Measurements from ENCODE around the gene GZMM. TPM values are rescaled to one million over a fixed set of nuclear protein-coding genes. Genes with fewer than 3 reads are reported as not detected.
"Not testable (repeated sequence)": the region's sequence is repeated elsewhere in the genome, so short reads cannot be mapped to it uniquely, and the experiment has no call there.

GZMM gene
- total and polyA plus RNA-seq, 2 donors: 28.0 to 57.1 TPM

DNA sequence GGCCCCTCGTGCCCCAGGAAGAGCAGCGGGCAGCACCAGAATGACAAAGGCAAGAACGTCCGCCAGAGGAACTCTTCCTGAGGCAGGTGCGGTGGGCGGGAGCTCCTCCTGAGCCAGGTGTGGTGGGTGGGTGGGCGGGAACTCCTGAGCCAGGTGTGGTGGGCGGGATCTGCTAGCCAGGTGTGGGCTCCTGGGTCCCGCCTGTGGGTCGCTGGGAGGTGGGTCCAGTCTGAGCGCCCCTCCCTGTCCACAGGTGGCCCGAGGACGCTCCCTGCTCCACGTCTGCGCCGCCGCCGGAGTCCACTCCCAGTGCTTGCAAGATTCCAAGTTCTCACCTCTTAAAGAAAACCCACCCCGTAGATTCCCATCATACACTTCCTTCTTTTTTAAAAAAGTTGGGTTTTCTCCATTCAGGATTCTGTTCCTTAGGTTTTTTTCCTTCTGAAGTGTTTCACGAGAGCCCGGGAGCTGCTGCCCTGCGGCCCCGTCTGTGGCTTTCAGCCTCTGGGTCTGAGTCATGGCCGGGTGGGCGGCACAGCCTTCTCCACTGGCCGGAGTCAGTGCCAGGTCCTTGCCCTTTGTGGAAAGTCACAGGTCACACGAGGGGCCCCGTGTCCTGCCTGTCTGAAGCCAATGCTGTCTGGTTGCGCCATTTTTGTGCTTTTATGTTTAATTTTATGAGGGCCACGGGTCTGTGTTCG, 38.8 kb downstream of the GZMM start:
- no peak overlapping the region for H3K4me3 ChIP-seq (ENCODE audit: low read length in 2 of 2)
- peaks cover 45 to 49% of the 10 kb centered on the region in 2 donors for H3K36me3 ChIP-seq (ENCODE audit: control insufficient read depth in 2 of 2, insufficient read depth in 2 of 2, low read length in 1 of 2)
- H3K27me3 ChIP-seq (ENCODE audit: control insufficient read depth in 2 of 2, insufficient read depth in 1 of 2, low read length in 1 of 2): peaks cover 10 to 28% of the 10 kb centered on the region in 2 donors
- no peaks in the 10 kb centered on the region for H3K9me3 ChIP-seq (ENCODE audit: control insufficient read depth in 2 of 2, insufficient read depth in 1 of 2, low read length in 1 of 2)
- H3K27ac ChIP-seq (ENCODE audit: low read depth in 1 of 2, low read length in 1 of 2): no peak overlapping the region
- 98% methylated on average over 31 of the region's 31 CpGs for WGBS
- no peaks in the 10 kb centered on the region for H3K4me1 ChIP-seq (ENCODE audit: control insufficient read depth in 2 of 2, insufficient read depth in 2 of 2, low read length in 2 of 2)
- no peak for DNase-seq (ENCODE audit: low read depth in 6 of 9, low spot score in 9 of 9)

GRCh38 chr19:583198-583967, 39.5 kb downstream of the GZMM start:
- no peak for DNase-seq (ENCODE audit: low read depth in 6 of 9, low spot score in 9 of 9)
- WGBS: 96% methylated on average over 27 of the region's 27 CpGs

DNA sequence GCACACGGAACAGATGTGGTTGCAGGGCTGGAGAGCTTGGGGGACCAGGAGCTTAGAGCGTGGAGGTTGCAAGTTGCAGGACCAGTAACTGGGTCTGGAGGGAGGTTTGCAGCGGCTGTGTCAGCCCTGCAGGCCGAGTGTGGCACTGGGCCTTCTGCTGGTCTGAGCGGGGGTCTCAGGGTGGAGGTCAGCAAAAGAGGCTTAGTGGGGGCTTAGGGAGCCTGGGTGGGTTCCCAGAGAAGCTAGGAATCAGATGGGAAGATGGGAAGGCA, 40.1 kb downstream of the GZMM start:
- 96% methylated on average over 5 of the region's 5 CpGs for WGBS
- Histone ChIP-seq H3K36me3 (ENCODE audit: control insufficient read depth in 2 of 2, insufficient read depth in 2 of 2, low read length in 1 of 2) (peaks cover 37 to 44% of the 10 kb centered on the region in 2 donors), H3K4me1 (ENCODE audit: control insufficient read depth in 2 of 2, insufficient read depth in 2 of 2, low read length in 2 of 2) (no peaks in the 10 kb centered on the region), H3K27me3 (ENCODE audit: control insufficient read depth in 2 of 2, insufficient read depth in 1 of 2, low read length in 1 of 2) (peaks cover 23 to 40% of the 10 kb centered on the region in 2 donors), H3K4me3 (ENCODE audit: low read length in 2 of 2) (no peak overlapping the region), H3K9me3 (ENCODE audit: control insufficient read depth in 2 of 2, insufficient read depth in 1 of 2, low read length in 1 of 2) (peaks cover 0 to 2% of the 10 kb centered on the region in 2 donors), H3K27ac (ENCODE audit: low read depth in 1 of 2, low read length in 1 of 2) (no peak overlapping the region)
- no peak for DNase-seq (ENCODE audit: low read depth in 6 of 9, low spot score in 9 of 9)

More at GRCh38 chr19:583198-583967, 39.5 kb downstream of the GZMM start:
- H3K27ac ChIP-seq (ENCODE audit: low read depth in 1 of 2, low read length in 1 of 2): no peak overlapping the region
- H3K27me3 ChIP-seq (ENCODE audit: control insufficient read depth in 2 of 2, insufficient read depth in 1 of 2, low read length in 1 of 2): peaks cover 18 to 35% of the 10 kb centered on the region in 2 donors
- H3K4me3 ChIP-seq (ENCODE audit: low read length in 2 of 2): no peak overlapping the region
- H3K4me1 ChIP-seq (ENCODE audit: control insufficient read depth in 2 of 2, insufficient read depth in 2 of 2, low read length in 2 of 2): no peaks in the 10 kb centered on the region
- peaks cover 39 to 45% of the 10 kb centered on the region in 2 donors for H3K36me3 ChIP-seq (ENCODE audit: control insufficient read depth in 2 of 2, insufficient read depth in 2 of 2, low read length in 1 of 2)
- H3K9me3 ChIP-seq (ENCODE audit: control insufficient read depth in 2 of 2, insufficient read depth in 1 of 2, low read length in 1 of 2): no peaks in the 10 kb centered on the region

DNA sequence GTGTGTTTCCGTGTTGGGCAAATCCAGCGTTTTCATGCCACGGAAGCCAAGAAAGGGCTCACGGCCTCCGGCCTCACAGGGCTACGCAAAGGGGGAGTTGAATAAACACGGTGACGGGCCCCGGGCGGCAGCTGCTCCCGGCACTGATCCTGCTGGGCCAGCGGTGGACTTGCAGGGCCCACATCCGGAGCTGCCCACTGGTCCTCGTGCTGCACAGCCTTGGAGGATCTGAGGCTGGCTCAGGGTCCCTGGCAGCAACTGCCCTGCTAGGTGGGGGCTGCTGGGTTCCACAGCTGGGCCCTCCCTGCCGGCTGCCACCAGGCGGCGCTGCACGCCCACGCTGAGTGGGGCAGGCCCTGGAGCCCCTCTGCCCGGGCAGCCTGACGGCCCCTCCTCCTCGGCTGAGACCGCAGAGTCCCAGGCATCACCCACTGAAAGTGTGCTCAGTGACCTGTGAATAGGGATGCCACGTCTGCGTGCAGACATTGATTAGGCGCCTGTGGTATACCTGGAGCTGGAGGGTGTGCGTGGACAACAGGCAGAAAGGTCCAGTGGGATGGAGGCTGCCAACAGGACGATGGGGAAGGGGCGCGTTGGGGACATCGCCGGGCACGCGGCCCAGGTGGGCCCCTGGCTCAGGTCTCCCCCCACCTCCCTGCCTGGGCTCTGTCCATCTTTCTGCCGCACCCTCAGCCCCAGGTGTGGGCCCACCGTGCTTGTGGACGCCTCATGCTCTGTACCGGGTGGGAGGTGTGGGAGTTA, 40.6 kb downstream of the GZMM start:
- peaks cover 0 to 4% of the 10 kb centered on the region in 2 donors for H3K9me3 ChIP-seq (ENCODE audit: control insufficient read depth in 2 of 2, insufficient read depth in 1 of 2, low read length in 1 of 2)
- H3K27me3 ChIP-seq (ENCODE audit: control insufficient read depth in 2 of 2, insufficient read depth in 1 of 2, low read length in 1 of 2): peaks cover 28 to 45% of the 10 kb centered on the region in 2 donors
- WGBS: 49% methylated on average over 38 of the region's 38 CpGs
- DNase-seq (ENCODE audit: low read depth in 6 of 9, low spot score in 9 of 9): peak in 7 of 9 donors; percentile 29 to 72 (median 50)
- peaks cover 0 to 4% of the 10 kb centered on the region in 2 donors for H3K4me1 ChIP-seq (ENCODE audit: control insufficient read depth in 2 of 2, insufficient read depth in 2 of 2, low read length in 2 of 2)
- H3K27ac ChIP-seq (ENCODE audit: low read depth in 1 of 2, low read length in 1 of 2): no peak overlapping the region
- no peak overlapping the region for H3K4me3 ChIP-seq (ENCODE audit: low read length in 2 of 2)
- peaks cover 31 to 39% of the 10 kb centered on the region in 2 donors for H3K36me3 ChIP-seq (ENCODE audit: control insufficient read depth in 2 of 2, insufficient read depth in 2 of 2, low read length in 1 of 2)

DNA sequence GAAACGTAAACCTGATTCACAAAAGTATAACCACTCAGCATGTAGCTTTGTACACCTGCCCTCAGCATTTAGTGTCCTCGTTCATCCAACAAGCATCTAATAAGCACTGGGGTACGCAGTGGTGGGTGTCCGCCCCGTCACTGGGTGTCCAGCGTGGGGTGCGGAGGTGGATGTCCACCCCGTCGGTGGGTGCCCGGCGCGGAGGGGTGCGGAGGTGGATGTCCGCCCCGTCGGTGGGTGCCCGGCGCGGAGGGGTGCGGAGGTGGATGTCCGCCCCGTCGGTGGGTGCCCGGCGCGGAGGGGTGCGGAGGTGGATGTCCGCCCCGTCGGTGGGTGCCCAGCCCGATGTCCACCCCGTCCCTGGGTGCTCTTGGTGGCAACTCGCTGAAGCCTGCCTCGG, 41.3 kb downstream of the GZMM start:
- not testable (repeated sequence) for H3K27ac ChIP-seq (ENCODE audit: low read depth in 1 of 2, low read length in 1 of 2); H3K4me1 ChIP-seq (ENCODE audit: control insufficient read depth in 2 of 2, insufficient read depth in 2 of 2, low read length in 2 of 2); H3K4me3 ChIP-seq (ENCODE audit: low read length in 2 of 2); DNase-seq (ENCODE audit: low read depth in 6 of 9, low spot score in 9 of 9); H3K9me3 ChIP-seq (ENCODE audit: control insufficient read depth in 2 of 2, insufficient read depth in 1 of 2, low read length in 1 of 2)
- 90% methylated on average over 34 of the region's 34 CpGs for WGBS
- H3K36me3 ChIP-seq (ENCODE audit: control insufficient read depth in 2 of 2, insufficient read depth in 2 of 2, low read length in 1 of 2): peaks cover 25 to 31% of the 10 kb centered on the region in 2 donors
- H3K27me3 ChIP-seq (ENCODE audit: control insufficient read depth in 2 of 2, insufficient read depth in 1 of 2, low read length in 1 of 2): peaks cover 30 to 47% of the 10 kb centered on the region in 2 donors

- Histone ChIP-seq H3K4me1 (ENCODE audit: control insufficient read depth in 2 of 2, insufficient read depth in 2 of 2, low read length in 2 of 2) (peaks cover 0 to 4% of the 10 kb centered on the region in 2 donors), H3K27ac (ENCODE audit: low read depth in 1 of 2, low read length in 1 of 2) (no peak overlapping the region), H3K9me3 (ENCODE audit: control insufficient read depth in 2 of 2, insufficient read depth in 1 of 2, low read length in 1 of 2) (peaks cover 0 to 4% of the 10 kb centered on the region in 2 donors), H3K36me3 (ENCODE audit: control insufficient read depth in 2 of 2, insufficient read depth in 2 of 2, low read length in 1 of 2) (peaks cover 20 to 27% of the 10 kb centered on the region in 2 donors), H3K27me3 (ENCODE audit: control insufficient read depth in 2 of 2, insufficient read depth in 1 of 2, low read length in 1 of 2) (peaks cover 33 to 51% of the 10 kb centered on the region in 2 donors), H3K4me3 (ENCODE audit: low read length in 2 of 2) (no peak overlapping the region)
- DNase-seq (ENCODE audit: low read depth in 6 of 9, low spot score in 9 of 9): no peak
- WGBS: 88% methylated on average over 10 of the region's 10 CpGs
Measured at GRCh38 chr19:585551-586110, 41.8 kb downstream of the GZMM start.

DNA sequence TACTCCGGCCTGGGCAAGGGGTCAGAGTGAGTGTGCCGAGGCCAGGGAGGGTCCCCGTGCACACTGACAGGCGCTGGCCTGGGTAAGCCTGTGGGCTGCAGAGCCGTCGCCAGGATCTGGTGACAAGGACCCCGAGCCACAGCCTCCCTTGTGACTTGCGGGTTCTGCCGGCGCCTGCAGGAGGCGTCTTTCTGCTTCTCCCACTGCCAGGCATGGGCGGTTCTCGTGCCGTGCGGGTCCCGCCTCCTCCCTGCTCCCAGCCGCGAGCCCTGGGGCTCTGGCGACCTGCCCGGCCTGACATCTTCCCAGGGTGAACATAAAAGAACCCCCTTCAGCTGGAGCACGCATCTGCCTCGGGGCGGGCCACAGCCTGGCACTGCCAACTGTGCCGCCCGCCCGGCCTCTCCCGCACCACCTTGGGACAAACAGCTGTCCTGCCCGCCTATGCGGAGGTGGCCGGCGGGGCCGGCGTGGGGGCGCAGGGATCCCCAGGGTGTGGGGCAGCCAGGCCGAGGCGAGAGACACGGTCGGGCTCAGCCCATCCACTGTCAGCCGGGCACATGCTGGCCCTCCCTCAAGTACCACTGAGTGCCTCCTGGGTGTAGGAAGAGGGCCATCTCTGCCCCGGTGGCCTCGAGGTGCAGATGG, 44.4 kb downstream of the GZMM start:
- Histone ChIP-seq H3K27ac (ENCODE audit: low read depth in 1 of 2, low read length in 1 of 2) (no peak overlapping the region), H3K4me1 (ENCODE audit: control insufficient read depth in 2 of 2, insufficient read depth in 2 of 2, low read length in 2 of 2) (peaks cover 0 to 4% of the 10 kb centered on the region in 2 donors), H3K36me3 (ENCODE audit: control insufficient read depth in 2 of 2, insufficient read depth in 2 of 2, low read length in 1 of 2) (peaks cover 0 to 4% of the 10 kb centered on the region in 2 donors), H3K9me3 (ENCODE audit: control insufficient read depth in 2 of 2, insufficient read depth in 1 of 2, low read length in 1 of 2) (peaks cover 0 to 4% of the 10 kb centered on the region in 2 donors), H3K27me3 (ENCODE audit: control insufficient read depth in 2 of 2, insufficient read depth in 1 of 2, low read length in 1 of 2) (peaks cover 55 to 77% of the 10 kb centered on the region in 2 donors), H3K4me3 (ENCODE audit: low read length in 2 of 2) (no peak overlapping the region)
- peak in 1 of 9 donors; percentile 46 for DNase-seq (ENCODE audit: low read depth in 6 of 9, low spot score in 9 of 9)
- WGBS: 12% methylated on average over 41 of the region's 41 CpGs

GRCh38 chr19:588741-589692, 45.2 kb downstream of the GZMM start:
- peak overlapping the region in 1 of 2 donors; percentile 45 for H3K4me3 ChIP-seq (ENCODE audit: low read length in 2 of 2)

More at GRCh38 chr19:588741-589692, 45.2 kb downstream of the GZMM start:
- no peak overlapping the region for H3K27ac ChIP-seq (ENCODE audit: low read depth in 1 of 2, low read length in 1 of 2)
- H3K36me3 ChIP-seq (ENCODE audit: control insufficient read depth in 2 of 2, insufficient read depth in 2 of 2, low read length in 1 of 2): no peaks in the 10 kb centered on the region
- peaks cover 0 to 4% of the 10 kb centered on the region in 2 donors for H3K4me1 ChIP-seq (ENCODE audit: control insufficient read depth in 2 of 2, insufficient read depth in 2 of 2, low read length in 2 of 2)
- H3K27me3 ChIP-seq (ENCODE audit: control insufficient read depth in 2 of 2, insufficient read depth in 1 of 2, low read length in 1 of 2): peaks cover 55 to 85% of the 10 kb centered on the region in 2 donors
- peaks cover 0 to 4% of the 10 kb centered on the region in 2 donors for H3K9me3 ChIP-seq (ENCODE audit: control insufficient read depth in 2 of 2, insufficient read depth in 1 of 2, low read length in 1 of 2)
- DNase-seq (ENCODE audit: low read depth in 6 of 9, low spot score in 9 of 9): no peak
- 21% methylated on average over 54 of the region's 54 CpGs for WGBS

All from thymus (tissue), 11 donors.